Uterus (tissue), 2 donors: ENCODE data around the gene NOL8.

Experiments used
- CTCF ChIP-seq, 4 experiments: fragments of 200-600 bp in 2 of 4; fragments of 450-650 bp in 2 of 4; sonication (generic) in 2 of 4; IDR thresholded peaks; one replicate each; pipeline ENCODE4 v1.5.1; 2016 to 2019; ENCODE audit warnings: antibody characterized with exemption in 4 of 4, mild to moderate bottlenecking in 2 of 4, moderate library complexity in 1 of 4
- POLR2A ChIP-seq, 2 donors: fragments of 450-650 bp; IDR thresholded peaks; one replicate each; pipeline ENCODE4 v1.6.1; 2016; ENCODE audit warnings: antibody characterized with exemption in 2 of 2, mild to moderate bottlenecking in 1 of 2, moderate library complexity in 1 of 2

GRCh38 chr9:92315456-92315855, 9.7 kb downstream of the NOL8 start:
- TF ChIP-seq CTCF (IDR thresholded peaks at IDR 0.05) (no peak), POLR2A (IDR thresholded peaks at IDR 0.05) (no peak)
